OCI-M1 (cell line): ENCODE results near the gene DUS4L.
A peak's percentile ranks its signal among the peaks of the same experiment; 100 is the strongest.

ENCODE experiments used
- DNase-seq: peaks from one replicate; lab custom pipeline; 2025; lab: John Stamatoyannopoulos, UW

Gene DUS4L

DNA sequence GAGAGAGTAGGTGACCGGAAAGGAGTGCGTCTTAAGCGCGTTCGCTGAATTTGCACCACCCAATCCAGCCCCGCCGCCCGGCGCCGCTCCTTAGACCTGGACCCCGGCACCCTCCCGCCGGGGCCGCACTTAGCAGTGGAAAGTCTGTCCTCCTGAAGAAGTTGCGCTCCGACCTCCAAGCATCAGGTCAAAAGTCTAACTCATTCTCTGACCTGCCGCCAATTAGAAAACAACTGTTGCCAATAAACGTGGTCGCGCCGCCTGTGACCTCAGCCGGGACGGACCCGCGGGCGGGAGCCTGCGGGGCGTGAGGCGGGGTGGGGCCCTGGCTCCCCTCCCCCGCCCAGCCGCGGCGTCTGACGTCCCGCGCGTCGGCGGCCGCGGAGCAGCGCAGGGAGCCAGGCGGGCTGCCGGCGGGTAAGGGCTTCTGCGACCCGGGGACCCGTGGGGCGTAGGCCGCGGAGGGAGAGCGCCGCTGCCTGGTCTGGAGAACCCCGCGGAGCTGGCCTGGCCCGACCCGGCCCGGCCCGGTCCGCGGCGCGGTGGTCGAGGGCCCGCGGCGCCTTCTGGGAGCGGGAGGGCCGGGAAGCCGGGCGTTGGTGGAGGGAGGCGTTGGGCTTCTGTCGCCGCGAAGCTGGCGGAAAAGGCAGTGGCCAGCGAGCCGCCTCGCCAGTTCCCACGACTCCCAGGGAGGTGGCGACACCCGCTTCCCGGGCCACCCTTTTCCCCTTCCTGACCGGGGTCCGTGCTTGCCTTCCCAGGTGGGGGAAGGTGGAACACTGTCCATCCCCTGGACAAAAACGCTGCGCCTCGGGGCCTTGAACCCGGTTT, 16.3 kb downstream of the DUS4L start, which contains the start of gene BCAP29:
BCAP29 (plus strand) TSS at position 362 of the 831 bp plus-strand sequence. CDS start 527 bp downstream, outside the sequence.
- peak; percentile 86 for DNase-seq

DNA sequence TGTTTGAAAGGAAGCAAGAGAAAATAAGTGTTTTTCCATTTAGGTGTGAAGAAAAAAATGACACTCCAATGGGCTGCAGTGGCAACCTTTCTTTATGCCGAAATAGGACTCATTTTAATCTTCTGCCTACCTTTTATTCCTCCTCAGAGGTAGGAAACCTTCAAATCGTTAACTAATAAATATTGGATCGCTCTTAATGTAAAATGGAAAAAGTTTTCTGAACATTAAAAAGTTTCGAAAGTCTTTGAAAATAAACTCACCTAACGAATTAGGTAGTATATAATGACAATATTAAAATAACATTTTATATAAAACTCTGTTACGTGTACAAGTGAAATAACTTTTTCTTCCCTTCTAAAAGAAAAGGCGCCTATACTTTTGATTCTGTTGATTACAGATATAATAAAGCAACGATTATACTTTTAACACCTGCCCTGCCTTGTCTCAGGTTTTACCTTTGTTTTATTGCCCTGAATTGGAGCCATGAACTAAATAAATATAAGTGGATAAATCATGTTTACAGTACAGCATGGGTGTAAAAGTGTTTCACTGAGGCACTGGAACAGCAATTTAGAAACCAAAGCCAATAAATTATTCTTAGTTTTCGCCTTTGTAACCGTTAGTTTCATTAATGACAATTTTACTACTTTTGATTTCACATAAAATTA, 17.1 kb downstream of the DUS4L start:
- peak; percentile 30 for DNase-seq

DNA sequence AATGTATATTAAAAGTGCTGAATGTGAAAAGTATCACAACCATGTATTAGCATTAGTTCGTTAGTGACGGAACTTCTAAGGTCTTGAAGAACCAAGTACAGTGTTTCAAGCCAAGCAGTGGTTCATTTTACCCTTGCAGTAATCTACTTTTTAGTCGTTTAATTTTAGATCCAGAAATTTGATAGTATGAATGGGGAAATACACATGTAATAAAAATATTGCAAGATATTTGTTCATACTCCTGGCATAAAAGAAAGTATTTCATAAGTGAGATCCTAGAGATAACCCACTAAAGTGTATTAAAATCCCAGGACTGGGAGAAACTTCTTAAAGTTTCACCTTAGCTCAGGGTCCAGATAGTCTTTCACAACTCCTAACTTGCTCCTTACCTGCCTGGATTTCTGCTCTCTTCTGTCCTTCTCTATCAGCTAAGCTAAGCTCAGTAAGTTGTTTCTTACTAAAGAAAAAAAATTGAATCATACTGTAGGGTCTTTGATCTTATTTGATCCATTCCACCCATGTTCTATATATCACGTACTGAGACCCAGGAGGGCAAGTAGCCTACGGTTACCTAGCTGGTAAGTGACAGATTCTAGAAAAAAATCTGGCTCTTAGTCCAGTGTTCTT, 17.7 kb downstream of the DUS4L start:
- peak; percentile 27 for DNase-seq

DNA sequence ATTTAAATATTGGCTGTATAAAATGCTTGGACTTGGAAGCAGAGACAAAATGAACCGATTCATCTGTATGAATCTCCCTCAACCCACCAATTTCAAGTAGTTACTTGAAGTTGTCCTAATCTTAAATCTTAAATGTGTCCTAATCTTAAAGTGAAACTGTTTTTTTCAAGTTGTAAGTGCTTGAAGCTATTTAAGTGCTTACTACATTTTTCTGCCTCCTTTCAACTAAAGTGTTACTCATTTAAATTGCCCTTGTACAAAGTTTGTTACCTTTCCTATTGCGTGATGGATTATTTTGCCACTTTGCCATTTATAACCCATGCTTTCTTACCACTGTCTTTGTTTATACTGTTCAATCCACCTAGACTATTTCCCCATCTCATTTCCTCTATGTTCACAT, 19.1 kb downstream of the DUS4L start:
- peak; percentile 52 for DNase-seq

DNA sequence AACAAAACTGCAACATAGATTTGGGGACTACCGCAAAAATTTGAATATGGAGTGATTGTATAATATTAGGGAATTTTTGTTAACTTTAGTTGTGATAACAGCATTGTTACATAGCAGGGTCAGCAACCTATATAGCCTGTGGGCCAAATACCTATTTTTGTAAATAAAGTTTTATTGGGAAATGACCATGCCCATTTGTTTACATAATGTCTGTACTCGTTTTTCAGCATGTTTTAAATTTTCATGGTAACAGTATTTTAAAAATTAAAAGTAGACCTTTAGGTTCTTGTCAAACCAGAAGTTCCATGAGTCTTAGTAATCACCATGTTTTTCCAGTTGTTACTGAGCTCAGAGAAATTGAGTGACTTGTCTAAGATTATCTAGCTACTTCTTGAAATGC, 20.9 kb downstream of the DUS4L start:
- DNase-seq = no peak

DNA sequence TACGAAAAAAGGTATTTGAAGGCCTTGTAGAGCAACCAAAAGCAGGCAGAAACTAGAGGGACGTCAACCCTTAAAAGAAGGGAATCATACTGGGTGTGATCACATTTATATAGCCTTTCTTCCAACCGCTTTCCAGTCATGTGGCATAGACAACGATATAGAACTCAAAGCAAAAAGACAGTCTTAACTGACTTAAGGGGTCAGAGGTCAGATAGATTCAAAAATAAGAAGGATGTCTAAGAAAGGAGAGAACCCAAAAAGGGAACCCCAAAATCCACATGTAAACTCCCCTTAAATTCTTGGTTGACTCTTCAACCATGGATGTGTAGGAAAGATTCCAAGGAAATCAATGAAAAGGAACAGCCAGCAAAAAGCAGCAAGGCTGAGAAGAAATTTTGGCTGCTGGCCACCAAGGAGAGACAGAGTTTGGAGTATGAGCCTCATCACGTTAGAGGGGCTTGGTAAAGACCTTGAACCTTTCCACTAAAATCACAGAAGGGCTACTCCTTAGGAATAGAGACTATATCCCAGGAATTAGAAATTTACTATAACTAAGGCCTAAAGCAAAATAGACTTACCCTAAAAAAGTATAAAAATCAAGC, 24.9 kb downstream of the DUS4L start:
- DNase-seq = no peak

DNA sequence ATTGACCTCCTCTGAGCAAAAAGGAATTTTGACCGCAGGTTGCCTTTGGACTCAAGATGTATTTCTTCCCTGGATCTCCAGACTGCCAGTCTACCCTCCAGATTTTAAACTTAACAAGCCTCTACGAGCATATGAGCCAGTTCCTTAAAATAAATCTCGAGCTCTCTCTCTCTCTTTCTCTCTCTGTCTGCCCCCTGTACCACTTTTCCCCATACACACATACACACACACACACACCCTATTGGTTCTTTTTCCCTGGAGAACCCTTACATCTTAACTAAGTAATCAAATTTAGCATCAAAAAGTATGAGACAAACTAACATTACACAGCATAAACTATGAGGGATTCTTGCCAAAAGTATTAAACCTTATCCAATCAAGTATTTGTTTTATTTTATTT, 27.6 kb downstream of the DUS4L start:
- DNase-seq = no peak

DNA sequence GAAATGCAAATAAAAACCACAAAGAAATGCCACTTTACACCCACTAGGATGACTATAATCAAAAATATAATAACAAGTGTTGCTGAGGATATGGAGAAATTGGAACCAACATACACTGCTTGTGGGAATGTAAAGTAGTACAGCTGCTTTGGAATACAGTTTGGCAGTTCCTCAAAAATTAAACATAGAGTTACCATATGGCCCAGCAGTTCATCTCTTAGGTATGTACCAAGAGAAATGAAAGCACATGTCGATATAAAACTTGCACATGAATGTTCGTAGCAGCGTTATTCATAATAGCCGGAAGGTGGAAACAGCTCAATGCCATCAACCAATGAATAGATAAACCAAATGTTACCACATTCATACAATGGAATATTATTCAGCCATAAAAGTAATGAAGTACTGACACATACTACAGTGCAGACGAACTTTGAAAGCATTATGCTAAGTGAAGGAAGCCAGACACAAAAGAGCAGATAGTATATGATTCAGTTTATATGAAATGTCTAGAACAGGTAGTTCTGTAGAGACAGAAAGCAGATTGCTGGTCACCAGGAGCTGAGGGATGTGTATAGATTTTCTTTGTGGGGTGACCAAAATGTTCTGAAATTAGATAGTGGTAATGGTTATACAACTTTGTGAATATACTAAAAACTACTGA, 28.7 kb downstream of the DUS4L start:
- no peak for DNase-seq

DNA sequence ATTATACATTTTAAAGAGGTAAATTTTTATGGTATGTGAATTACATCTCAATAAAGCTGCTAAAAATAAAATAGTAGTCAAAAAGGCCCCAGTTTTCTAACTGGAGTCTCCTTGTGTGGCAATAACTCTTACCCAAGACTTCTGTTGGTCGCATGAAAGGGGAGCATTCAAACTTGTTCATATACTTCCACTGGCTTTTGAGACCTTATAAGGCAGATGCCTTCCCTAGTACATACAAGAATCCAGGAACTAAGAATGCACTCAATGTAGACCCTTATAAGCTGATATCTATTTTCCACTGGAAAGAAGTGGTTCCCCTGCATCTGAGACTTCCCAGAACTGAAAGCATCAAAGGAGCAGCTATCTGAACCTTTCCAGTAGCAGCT, 29.2 kb downstream of the DUS4L start:
- no peak for DNase-seq

DNA sequence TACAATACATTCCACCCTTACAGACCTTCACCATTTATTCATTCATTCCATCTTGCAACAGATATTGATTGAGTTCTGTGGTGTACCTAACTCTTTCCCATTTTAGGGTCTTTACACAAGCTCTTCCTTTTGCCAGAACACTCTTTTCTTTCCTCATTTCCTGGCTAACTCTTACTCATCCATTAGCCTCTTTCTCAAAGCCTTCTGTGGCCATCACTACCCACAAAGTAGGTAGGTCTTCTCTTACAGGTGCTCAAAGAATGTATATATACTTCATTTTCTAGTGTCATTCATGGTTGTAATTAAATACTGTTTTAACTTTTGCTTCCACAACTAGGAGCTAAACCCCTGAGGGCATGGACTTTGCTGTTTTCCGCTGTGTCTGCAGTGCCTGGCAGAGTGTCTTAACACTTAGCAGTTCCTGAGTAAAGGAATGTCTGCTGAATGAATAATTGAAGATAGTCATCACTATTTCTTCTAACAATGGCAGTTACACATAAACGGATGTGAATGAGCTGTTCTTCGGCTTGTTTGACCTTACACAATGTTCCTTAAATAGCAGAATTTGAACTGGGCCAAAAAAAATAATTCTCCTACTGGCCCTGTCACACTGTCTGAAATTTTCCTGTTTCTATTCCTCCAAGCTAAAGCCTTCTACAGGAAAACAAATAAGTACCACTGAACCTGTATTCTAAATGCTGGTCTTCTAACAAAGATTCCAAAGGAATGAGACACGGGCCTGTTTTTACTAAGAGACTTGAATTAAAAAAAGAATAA, 31.4 kb downstream of the DUS4L start:
- DNase-seq = no peak

DNA sequence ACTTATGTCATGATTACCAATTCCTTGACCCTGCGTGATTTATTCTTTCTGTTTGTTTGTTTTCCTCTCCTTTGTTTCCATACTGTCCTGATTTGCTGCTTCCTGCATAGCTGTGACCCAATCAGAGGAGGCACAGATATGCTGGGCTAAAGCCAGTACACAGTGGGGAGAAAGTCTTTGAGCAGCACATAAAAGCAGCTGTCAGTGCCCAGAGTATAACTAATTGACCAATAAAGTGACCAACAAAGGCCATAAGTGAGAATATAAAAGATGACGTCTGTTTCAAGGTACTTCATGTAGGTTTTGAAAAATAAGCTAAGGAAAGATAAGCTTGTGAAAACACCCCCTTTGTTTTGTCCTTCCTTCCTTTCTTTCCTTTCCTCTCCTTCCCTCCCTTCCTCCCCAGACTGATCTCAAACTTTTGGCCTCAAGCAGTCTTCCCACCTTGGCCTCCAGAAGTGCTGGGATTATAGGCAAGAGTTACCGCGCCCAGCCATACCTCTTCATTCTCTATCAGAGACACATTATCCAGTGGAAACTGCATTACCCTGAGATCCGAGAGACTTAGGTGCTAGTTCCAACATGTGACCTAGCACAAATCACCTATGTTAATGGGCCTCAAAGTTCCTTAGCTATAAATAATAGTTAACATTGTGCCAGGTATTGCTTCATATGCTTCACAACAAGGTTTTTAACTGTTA, 33.3 kb downstream of the DUS4L start:
- DNase-seq = no peak

DNA sequence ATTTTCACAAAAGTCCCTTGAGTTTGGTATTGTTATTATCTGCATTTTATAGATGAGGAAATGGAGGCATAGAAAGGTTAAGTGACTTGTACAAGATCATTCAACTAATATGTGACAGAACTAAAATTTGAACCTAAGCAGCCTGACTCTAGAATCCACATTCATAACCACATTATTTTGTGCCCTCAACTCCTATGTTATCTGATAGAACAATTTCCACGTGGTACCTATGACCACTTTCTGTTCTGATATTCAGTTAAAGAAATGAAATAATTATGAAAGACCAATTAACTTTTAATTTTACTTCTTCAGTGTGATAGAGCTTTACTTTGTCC, 33.8 kb downstream of the DUS4L start:
- no peak for DNase-seq

DNA sequence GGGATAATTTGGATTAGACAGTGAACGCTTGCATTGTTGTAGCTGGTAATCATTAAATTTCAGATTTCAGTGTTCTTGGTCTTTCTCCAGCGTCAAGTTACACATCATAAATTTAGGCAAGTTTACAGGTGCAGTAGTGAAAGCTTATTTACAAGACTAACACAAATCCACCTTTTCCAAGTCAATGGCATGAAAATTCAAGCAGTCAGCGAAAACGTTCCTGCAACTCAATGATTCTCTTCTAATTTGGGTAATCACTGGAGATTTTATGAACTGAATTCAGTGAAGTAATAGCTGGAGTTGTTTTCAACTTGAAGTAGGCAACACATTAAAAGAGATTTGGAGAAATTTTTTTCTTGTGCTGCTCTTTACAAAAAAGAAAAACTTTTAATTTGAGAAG, 34.2 kb downstream of the DUS4L start:
- no peak for DNase-seq

DNA sequence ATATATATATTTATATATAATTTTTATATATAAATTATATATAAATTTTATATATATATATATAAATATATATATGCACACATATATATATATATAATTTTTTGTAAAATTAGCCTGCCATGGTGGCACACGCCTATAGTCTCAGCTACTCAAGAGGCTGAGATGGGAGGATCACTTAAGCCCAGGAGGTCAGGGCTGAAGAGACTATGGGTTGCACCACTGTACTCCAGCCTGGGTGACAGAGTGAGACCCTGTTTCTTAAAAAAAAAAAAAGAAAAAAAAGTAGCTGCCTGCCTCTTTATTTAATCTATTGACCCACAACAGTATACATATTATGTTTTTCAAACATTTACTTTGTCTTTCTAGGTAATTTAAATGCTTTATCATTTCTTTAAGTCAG, 35.5 kb downstream of the DUS4L start:
- DNase-seq = no peak

DNA sequence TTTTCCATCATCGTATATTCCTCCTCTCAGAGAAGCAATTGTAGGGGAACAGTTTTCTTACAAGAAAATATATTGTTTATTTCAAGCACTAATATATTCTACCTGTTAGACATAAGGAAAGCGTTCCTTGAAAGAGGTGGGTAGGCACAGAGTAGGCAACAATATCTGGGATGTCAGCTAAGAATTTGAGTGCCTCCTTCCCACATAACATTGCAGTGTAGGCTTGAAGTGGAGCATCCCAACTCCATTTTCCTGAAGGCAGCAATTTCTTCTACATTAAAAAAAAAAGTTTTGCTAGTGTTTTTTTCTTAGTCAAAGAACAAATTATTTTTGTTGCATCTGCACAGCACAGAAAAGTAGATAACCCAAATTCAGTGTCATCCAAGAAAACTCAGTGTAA, 37.0 kb downstream of the DUS4L start:
- no peak for DNase-seq

DNA sequence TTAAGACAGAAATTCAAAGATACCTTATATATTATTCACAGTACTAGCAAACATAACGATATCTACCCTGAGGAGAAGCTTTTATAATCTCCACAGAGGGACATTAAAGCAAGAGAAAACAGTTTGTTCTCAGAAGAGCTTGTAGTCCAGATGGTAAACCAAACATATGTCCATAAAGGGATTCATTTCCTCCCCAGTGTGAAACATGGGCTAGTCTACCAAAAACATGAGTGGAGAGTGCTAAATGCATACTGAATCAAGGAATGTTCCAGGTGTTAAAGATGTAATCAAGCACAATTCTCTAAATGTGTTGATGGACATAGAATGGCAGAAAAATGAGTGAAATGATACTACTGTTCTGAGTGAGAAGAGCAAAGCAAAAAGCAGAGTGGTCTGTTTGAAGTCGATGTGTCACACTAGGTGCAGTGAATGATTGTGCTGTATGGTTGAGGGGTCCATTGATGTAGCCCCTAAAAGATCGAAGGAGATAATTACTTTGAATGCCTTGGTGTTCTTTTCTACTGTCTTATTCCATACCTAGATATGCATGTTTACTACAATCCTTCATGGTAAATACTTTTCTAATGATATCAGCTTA, 41.5 kb downstream of the DUS4L start:
- DNase-seq = no peak

DNA sequence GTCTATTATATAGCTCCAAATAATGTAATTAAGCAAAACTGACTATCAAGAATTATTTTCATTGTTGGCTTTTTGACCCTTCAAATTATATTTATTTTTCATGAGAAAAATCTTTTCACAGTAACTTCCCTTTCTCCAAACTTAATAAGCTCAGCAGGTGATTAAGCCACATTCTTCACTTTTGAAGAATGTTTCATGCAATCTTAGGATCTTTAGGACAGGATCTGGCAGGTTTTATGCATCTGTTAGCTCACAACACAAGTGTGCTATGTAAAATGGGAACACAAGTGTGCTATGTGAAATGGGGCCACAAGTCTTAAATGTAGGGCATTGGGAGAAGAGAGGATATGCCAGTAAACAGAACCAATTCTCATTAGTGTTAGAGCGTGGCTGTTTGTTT, 42.5 kb downstream of the DUS4L start:
- DNase-seq = no peak

DNA sequence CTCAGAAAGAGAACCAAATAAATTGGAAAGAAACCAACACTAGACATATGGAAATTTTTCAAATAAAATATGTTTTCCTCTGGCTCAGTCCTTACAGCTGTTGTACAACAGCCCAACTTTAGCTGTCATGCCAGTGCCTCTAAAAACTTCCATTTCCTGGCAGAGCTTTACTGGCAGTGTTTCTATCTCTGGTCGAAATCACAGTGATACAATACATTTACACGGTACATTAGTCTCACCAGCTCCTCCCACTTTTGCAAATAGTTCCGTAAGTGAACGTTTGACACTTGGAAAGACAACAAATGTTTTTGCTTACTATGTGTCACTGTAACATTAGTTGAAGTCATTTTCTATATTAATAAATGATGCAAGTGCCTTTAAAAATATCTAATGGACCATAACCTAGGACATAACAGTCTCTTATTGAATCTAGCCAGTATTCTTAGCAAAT, 46.1 kb downstream of the DUS4L start:
- no peak for DNase-seq

DNA sequence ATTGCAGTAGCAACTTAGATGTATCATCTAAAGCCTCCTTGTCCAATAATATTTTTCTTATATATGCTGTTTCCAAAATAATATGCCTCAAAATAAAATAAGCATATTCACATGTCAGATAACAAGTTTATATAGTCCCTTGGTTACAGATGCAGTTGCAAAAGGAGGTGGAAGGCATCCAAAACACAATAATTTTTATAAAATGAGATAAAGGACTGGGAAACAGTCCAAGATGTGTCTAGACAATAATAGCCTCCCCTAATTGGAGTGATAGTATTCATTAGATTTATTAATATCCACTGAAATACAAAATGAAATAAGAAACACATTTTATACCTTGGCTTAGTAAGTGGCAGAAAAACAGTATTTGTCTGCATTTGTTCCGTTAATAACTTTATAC, 46.6 kb downstream of the DUS4L start:
- no peak for DNase-seq

DNA sequence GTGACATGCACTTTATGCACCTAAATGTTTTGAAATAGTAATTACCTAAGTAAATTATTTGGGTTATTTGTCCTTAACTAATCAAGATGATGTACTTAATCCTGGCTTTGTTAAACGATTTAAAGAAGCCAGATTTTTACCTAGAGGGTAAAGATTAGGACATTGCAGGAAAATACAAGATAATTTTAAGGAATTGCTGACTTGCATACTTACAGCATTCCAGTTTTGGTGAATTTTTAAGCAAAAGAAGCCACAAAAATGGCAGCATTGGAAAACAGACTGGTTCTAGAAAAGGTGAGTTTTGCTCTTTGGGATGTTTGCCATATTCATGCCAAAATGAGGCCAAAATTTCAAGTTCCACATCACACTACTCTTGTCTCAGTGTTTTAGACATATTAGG, 49.7 kb downstream of the DUS4L start:
- DNase-seq = no peak
